HG03060 (cell line): Measurements from ENCODE around the gene COG5.
"Not testable (repeated sequence)": the region's sequence is repeated elsewhere in the genome, so short reads cannot be mapped to it uniquely, and the experiment has no call there.

Source experiments
- ATAC-seq: cut with Tn5 transposase; IDR thresholded peaks from one replicate; pipeline ENCODE4 v1.9.1; 2021; ENCODE audit warnings: low read depth, moderate number of reproducible peaks; ENCODE audit not compliant: unreplicated experiment

COG5 gene

DNA sequence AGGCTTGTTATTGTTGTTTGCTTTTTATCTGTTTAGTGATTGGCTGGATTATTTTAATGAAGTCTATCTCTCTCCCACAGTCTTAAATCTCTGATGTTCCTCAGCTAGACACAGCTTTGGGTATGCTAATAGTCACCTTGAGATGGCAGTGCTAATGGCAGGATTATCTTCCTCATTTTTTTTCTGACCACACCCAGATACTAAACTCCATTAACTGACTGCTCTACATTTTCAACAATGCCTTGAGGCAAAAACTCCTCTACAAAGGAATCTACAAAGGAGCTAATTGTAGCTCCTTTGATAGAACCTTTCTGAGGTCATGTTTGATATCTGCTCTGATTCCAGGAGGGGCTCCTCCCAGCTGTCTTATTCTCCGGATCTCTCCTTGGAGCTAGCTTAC, 272.3 kb downstream of the COG5 start:
- no peak for ATAC-seq

DNA sequence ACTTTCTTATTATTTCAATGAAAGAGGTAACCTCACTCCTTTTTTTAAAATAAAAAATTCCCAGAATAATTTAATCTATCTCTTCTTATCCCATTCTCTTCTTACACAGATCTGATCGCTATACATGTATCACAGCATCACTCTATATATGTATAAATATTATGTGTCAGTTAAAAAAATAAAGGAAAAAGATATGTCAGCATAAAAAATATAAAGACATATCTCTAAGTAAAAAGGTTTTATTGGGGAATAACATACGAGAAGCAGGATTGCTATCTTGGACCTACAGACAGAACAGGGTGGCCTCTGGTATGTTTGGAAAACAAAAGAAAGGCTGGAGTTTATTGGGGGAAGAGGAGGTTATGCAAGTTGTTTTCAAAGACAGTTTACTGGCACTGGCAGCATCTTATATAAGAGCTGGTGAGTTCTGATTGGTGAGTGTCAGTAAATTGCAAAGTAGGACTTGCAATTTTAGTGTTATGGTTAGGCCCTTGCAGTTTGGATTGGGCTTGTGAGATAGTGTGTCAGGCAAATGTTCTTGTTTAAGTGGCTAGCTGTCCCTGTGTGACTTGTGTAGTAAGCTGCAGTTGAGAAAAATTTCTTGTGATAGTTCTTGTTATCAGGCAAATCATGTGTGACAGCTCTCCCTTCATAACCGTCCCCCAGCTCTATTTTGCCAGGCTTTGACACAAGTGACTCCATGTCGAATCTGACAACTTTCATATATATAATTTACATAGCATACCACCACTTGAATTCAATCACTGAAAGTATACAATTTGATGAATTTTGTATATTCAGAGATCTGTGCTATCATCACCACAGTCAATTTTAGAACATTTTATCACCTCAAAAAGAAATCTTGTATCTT, 276.7 kb downstream of the COG5 start:
- no peak for ATAC-seq

DNA sequence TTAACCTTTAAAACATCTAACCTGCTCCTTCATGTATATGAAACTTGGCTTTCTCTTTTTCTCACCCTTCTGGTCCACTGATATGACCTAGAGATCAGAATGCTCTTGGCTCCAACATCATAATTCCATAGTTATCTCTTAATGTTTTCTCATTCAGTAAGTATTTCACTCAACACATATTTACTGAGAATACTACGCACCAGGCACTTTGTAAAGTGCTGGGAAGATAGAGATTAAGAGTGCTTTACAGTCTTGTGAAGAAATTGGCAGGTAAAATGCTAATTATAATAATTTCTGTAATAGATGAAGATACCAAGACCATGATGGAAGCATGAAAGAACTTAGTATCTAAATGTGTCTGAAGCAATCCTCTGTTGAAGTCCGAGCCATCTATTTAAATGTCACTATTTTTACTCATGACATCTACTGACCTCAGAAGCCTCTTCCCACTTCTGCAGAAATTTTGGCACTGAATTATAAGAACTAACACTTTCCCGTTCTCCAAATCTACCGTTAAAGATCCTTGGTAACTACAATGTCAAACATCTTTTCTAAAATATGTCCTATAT, 278.7 kb downstream of the COG5 start:
- ATAC-seq, result no peak

DNA sequence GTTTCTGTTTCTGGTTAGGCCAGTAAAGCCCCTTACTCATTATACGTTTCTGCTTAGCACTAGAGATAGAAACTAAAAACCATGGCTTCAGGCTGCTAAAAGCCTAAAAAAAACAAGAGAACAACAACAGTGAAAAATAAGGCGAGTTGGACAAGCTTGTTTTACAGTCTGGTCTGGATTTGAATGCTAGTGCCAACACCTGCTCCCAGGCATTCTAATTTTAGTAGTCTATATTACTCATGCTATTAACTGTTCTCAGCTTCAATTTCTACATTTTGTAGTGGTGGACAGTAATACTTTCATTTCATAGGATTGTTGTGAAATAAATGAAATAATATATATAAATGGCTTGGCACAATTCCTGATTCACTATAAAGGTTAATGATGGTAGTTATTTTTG, 286.4 kb downstream of the COG5 start:
- ATAC-seq, result no peak

DNA sequence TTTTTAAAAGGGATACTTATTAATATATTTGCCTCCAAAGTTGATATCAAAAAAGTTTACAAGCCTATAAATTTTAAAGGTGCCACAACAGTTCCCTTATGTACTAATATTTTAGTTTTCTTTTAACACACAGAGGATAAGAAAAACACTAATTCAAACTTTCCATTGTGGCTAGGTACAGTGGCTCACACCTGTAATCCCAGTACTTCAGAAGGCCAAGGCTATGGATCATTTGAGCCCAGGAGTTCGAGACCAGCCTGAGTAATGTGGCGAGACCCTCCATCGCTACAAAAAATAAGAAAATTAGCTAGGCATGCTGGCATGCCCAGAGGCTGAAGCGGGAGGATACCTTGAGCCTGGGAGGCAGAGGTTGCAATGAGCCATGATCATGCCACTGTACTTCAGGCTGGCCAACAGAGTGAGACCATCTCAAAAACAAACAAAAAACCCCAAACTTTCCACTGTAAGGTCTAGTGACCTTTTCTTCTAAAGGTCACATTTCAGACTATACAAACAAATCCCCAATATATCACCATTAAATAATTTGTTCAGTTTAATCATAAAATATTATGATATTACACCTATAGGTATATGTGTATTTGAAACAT, 287.4 kb downstream of the COG5 start:
- no peak for ATAC-seq

DNA sequence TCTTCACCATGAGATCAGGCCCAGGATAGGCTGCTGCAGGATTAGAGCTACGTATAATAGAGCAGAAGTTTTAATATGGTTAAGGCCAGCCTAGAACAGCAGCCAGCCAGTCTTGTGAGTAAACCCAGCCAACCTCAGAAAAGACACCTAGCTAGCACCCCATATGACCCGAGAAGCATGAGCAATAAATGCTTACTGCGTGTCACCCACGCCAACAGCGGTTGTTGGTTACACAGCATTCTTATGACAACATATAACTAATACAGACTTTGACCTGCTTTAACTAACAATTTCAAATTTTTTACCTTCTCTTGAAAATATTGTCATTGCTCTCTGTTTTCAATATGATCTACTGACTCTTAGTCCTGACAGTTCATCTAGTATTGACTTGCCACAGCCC, 289.2 kb downstream of the COG5 start:
- ATAC-seq, result no peak

DNA sequence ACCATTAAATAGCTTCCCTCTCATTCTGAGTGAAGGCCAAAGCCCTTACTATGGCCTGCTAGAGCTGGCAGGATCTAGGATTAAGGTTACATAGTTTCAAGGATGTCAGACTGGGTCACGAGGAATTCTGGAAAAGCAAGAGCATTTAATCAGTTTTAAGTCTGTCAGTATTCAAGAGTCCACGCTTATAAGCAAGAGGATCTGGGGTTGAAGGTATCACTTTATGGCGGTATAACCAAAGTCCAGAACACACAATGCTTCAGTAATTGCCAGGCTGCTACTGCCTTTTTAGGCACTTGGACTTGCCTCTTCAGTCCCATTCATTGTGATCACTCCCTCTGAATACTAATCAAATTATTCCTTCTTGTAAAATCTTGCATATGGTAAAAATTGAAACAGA, 293.9 kb downstream of the COG5 start:
- no peak for ATAC-seq

DNA sequence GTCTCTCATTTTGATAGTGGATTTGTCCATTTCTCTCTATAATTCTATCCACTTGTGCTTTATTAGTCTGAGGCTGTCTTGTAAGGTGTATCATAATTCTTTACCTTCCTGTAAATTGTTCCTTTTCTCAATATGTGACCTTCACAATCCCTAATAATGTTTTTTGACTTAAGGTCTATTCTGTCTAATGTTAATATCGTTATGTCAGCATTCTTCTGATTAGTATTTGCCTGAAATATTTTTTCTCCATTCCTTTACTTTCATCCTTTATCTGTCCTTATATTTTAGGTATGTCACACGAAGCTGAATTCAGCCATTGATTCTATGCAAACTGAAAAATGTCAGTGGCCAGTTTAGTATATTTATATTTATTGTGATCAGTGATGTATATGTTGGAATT, 295.1 kb downstream of the COG5 start:
- no peak for ATAC-seq

DNA sequence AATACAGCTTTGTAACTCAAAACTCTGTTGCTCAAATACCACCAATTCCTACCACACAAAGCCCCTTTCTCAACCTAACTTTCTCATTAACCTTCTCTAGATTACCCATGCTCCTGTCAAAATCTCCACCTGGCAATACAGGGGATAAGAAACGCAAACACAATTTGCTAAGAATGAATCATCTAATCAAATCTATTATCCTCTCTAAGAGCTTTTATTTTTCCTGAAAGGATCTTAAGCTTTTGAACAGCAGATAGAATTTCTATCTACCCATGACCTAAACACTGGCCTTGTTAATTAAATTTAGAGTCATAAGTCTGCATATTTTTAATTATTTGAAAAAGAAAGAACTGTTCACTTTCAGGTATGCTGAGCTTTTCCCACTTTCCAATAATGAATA, 296.6 kb downstream of the COG5 start:
- no peak for ATAC-seq

DNA sequence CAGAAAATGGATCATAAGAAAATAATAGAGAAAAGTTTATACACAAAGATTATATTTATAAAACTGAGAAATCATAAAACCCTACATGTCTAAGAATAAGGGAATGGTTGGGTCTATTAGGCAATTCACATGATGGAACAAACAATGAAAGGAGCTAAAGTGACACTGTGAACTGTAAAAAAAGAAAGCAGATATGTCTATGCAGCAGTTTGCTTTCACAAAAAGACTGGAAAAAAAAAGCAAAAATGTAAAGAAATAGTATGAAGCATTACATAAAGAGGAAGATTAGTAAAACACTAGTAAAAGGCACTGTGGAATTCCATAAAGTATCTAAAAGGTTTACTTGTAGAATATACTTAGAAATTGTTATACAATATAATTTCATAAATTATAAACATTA, 299.0 kb downstream of the COG5 start:
- ATAC-seq, result no peak

DNA sequence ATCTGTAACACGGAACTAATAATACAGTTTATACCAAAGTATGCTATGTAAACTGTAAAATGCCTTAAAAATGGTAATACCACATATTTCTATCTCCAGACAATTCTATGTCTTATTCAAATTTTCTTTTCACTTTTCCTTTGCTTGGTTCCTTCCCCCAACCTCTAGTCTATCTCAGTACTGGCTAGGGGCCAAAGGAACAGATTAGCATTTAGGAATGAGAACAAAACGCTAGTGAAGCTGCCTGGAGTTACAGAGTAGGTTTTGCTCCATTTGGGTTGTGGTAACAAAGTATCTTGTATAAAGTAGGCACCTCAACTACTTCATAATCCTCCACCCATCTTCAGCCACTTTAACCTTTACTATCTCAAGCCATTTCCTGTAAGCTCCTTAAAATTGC, 300.9 kb downstream of the COG5 start:
- no peak for ATAC-seq

DNA sequence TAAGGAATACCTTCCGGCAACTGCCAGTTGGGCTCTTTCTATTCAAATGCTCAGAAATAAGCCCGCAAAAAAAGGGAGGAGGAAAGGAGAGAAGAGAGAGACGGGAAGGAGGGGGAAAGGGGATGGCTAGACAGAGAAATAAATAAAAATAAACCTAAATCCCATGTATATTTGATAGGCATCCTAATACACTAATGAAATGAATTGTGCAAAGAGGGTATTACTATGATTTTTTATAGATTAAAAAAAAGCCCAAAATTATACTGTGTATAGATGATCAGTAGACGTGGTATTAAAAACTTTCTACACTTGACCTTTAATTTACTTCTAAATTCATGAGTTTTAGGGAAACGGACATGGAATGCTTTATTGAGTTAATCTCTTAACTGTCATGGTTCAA, 305.0 kb downstream of the COG5 start:
- ATAC-seq, result no peak

DNA sequence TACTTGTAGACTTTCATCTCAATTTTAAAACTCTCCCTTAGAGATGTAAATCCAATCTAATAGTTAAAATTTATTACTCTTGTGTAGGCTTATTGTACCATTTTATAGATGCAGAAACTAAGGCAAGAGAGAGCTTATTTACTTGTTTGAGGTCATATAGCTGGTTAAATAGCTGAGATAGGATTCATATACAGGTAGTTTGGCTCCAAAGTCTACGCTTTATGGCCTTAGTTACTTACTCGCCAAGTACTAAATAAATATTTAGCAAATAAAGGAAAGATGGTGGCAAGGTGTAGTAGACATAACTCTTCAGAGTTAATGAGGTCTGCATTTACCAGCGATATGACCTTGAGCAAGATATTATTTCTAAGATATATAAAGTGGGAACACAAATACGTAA, 308.1 kb downstream of the COG5 start:
- no peak for ATAC-seq

DNA sequence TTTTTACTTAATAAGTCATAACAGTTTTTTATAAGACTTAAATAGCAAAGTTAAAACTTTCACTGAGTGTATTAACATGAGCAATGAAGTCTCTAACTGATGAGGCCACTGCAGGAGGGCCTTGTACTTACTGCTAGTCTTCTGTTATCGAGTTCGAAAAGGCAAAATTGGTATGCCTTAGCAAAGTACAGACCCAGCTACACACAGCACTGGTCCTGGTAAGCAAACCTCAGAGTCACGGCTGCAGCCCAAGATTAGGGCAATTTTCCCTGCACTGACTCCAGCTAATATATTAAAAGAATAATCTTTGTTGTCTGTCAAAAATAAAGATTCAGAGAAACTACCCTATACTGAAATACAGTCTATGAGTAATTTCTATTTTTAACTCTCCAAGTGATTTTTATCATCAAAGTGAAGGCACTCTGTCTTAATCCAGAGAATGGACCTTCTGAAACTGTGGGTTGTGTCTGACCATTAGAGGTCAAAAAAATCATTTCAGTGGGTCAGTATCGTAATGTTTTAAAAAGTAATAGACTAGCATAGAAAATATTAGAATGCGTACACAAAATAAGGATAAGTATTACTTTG, 309.2 kb downstream of the COG5 start:
- no peak for ATAC-seq

DNA sequence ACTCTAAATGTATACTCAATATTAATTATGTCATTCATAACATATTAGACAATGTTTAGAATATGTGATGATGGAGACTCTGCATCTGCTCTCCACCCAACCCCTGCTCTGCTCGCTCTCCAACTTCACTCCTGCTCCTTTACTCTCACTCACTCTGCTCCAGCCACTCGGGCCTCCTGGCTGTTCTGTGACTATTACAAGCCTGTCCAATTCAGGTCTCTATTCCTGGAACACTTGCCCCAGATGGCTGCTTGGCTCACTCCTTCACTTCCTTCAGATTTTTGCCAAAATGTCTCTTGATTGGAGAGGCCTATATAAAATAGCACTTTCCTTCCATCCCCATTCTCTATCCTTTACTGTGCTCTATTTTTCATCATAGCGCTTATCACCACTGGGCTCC, 310.1 kb downstream of the COG5 start:
- ATAC-seq, result no peak

DNA sequence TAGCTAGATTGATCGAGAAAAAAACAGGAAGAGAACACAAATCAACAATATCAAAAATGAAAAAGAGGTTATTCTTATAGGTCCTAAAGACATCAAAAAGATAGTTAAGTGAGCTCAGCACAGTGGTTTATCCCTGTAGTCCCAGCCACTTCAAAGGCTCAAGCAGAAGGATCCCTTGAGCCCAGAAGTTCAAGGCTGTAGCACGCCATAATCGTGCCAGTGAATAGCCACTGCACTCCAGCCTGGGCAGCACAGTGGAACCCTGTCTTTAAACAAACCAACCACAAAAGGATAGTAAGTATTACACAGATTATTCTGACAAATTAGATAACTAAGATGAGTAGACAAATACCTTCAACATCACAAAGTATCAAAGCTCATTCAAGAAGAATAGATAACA, 311.8 kb downstream of the COG5 start:
- ATAC-seq, result no peak

DNA sequence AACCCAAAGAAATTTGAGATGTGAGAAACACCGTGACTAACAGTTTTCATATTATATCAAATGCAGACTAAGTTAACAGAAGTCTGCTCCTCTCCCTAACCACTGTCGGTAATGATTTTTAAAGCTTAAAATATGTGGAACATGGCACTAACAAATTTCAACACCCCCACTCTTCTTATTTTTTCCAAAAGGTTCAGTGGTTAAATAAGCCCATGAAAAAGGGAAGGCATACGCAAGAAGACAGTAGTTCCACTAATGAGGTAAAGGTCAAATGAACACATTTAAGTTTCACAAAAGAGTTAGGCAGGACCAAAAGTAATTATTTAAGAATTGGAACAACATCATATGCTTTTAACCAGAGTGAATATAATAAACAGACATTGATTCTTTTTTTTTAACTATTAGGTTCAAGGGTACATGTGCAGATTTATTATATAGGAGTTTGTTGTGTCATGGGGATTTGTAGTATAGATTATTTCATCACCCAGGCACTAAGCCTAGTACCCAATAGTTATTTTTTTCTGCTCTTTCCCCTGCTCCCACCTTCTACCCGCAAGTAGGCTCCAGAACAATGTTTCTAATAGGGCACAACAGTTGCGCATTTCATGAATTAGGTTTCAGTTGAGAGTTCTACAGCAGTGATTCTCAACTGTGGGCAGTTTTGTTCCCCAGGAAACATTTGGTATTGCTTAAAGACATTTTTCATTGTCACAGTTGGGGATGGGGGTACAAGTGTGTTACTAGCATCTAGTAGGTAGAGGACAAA, 315.0 kb downstream of the COG5 start:
- no peak for ATAC-seq

DNA sequence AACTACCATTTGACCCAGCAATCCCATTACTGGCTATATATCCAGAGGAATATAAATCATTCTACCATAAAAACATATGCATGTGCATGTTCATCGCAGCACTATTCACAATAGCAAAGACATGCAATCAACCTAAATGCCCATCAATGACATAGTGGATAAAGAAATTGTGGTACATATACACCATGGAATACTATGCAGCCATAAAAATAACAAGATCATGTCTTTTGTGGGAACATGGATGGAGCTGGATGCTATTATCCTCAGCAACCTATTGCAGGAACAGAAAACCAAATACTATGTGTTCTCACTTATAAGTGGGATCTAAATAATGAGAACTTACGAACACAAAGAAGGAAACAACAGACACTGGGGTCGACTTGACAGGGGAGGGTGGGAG, 316.9 kb downstream of the COG5 start:
- not testable (repeated sequence) for ATAC-seq

DNA sequence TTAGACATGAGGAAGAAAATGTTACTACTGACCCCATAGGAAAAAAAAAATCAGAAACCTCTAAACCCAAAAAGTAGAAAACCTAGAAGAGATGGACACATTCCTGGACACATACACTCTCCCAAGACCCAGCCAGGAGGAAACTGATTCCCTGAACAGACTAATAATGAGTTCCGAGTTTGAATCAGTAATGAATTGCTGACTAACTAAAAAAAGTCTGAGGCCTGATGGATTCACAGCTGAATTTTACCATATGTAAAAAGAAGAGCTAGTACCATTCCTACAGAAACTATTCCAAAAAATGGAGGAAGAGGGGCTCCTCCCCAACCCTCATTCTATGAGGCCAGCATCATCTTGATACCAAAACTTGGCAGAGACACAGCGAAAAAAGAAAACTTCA, 319.1 kb downstream of the COG5 start:
- no peak for ATAC-seq

DNA sequence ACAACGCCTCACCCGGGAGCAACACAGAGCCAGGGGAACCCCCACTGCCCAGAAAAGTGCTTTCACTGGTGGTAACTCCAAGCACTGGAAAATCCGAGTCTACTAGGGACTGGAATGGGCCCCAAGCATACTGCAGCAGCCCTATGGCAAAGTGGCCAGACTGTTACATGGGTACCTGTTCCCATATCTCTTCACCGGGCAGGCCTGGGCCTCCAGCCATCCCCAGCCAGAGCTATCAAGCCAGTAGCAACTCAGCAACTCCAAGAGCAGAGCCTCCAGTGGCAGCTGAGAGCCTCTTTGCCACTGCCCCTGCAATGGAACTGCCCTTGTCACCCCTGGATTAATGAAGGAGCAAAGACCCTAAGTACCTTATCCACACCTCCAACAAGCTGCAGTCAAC, 321.5 kb downstream of the COG5 start:
- no peak for ATAC-seq

DNA sequence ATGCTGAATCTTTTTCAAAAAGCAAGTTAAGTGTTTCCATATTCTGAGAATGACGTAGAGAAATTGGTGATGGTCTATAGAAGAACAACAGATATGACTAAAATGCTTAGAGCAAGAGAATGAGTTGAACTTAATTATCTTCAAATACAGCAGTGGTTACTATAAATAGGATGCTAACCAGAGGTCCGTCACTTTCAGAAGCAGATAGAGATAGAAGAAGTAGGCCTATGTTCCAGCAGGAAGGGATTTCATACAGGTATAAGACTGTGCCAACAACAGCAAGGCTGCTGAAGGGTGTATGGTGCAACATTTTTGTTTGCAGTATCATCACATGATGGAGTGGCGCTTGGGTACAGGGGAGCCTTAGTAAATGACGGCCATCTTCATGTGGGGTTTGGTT, 326.3 kb downstream of the COG5 start:
- ATAC-seq, result no peak
